DND-41 (cell line): ENCODE measurements around the gene CRLF2.

Source experiments
- EZH2 ChIP-seq: IDR thresholded peaks from 3 replicates; pipeline ENCODE4 v1.6.1; 2012; ENCODE audit warnings: borderline replicate concordance, low read depth, mild to moderate bottlenecking, moderate library complexity, low read length, inconsistent platforms; ENCODE audit not compliant: severe bottlenecking
- TF ChIP-seq, protein P1 (sequence below): IDR thresholded peaks from 2 replicates; pipeline ENCODE4 v1.5.1; 2012; ENCODE audit warnings: borderline replicate concordance, low read length, moderate library complexity, mild to moderate bottlenecking; ENCODE audit not compliant: poor library complexity, severe bottlenecking; ENCODE audit errors: extremely low read depth

DNA sequence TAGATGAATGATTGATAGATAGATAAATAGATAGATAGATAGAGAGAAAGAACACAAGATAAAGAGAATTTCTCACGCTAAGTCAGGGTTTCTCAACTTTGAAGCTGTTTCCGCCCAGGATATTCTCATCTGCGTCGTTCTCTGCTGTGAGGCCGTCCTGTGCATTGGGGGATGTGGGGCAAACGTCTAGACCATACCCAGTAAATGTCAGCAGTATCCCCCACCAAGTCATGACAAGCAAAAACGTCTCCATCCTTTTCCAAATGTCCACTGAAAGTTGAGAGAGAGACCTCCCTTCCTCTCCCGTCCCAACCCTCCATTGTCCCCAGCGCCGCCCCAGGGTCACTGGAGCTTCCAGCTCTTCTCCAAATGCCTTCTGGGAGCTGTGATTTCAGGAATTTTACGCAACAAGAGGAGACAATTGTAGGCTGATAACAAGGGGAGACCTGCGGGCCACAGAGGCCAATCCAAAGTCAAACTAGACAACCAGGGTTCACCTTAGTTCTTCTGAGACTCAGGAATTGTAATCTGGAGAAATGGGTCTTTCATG is 8.9 kb upstream of the CRLF2 start:
- TF ChIP-seq, protein P1, sequence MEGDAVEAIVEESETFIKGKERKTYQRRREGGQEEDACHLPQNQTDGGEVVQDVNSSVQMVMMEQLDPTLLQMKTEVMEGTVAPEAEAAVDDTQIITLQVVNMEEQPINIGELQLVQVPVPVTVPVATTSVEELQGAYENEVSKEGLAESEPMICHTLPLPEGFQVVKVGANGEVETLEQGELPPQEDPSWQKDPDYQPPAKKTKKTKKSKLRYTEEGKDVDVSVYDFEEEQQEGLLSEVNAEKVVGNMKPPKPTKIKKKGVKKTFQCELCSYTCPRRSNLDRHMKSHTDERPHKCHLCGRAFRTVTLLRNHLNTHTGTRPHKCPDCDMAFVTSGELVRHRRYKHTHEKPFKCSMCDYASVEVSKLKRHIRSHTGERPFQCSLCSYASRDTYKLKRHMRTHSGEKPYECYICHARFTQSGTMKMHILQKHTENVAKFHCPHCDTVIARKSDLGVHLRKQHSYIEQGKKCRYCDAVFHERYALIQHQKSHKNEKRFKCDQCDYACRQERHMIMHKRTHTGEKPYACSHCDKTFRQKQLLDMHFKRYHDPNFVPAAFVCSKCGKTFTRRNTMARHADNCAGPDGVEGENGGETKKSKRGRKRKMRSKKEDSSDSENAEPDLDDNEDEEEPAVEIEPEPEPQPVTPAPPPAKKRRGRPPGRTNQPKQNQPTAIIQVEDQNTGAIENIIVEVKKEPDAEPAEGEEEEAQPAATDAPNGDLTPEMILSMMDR: no peak
- no peak for TF ChIP-seq EZH2
